Measurements from ENCODE around the gene EYS.
"Not testable (repeated sequence)": the region's sequence is repeated elsewhere in the genome, so short reads cannot be mapped to it uniquely, and the experiment has no call there.

EYS gene

DNA sequence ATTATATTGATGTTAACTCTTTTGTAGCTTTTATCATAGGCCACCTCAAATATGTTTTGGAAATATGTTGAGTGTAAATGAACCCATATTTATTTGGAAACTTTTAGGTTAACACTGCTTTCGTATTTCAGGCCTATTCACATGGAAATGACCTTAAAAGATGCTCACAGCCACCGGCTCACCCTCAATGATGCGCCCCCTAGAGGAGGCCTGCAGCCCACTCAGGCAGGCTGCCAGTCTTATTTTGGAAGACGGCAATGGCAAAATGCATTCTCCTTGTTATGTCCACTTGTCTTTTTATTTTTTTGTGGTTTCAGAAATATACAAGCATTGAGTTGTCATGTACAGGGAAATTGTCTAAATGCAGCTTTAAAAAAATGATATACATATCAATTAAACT lies 1201.7 kb downstream of the EYS start:
- in situ Hi-C loops (cut with HindIII; ENCODE audit: low sequenced_read_pairs): no loop called here

DNA sequence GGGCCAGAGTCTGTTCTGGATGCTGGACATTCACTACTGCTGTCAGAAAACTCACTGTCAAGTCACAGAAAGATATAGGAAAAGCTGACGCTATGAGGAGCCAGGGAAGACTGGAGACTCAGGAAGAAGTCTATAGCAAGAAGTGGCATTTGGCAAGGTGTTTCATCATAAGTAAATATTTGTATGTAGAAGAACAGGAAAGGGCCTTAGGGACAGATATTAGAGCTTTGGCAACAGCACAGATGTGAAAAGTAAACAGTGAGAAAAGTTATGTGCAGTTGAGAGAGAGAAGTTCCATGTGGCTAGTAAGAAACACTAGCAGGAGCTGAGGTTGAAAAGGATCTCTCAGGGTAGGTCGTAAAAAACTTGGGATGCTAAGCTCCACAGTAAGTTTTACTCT lies 1202.5 kb downstream of the EYS start:
- in situ Hi-C loops (cut with HindIII; ENCODE audit: low sequenced_read_pairs): no loop called here

DNA sequence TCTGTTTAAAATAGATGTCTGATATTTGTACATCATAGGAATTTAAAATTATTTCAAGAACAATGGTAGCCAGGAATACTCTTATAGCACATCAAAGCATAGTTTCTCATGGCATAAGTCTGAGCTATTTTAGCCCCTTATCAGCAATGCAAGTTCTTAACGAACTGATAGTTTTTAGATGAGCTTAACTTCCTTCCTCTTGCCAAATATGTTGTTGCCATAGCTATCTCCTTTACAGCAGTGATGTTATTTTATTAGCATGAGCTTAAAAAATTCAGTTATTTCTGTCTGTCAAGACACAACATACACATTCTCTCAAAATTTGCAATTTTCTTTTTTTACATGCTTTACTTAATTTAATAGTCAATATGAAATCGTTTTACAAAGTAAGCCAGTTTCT lies 1204.2 kb downstream of the EYS start:
- in situ Hi-C loops (cut with HindIII; ENCODE audit: low sequenced_read_pairs): no loop called here

DNA sequence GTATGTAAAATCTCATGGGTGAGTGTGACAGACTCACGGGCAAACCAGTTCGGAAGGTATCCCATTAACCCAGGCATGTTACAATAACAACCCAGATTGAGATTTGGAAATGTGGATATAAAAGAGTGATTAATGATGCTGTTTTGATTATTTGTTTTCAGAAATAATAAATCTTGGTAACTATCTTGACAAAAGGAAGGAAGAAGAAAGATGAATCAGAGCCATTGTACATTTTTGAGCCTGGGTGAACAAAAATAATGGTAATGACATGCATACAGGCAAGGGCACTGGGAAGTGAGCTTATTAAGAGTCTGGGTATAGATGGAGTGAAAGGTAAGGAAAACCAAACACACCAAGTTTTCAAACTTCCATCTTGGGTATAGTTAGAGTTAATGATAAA lies 1209.4 kb downstream of the EYS start:
- in situ Hi-C loops (cut with HindIII; ENCODE audit: low sequenced_read_pairs): no loop called here

DNA sequence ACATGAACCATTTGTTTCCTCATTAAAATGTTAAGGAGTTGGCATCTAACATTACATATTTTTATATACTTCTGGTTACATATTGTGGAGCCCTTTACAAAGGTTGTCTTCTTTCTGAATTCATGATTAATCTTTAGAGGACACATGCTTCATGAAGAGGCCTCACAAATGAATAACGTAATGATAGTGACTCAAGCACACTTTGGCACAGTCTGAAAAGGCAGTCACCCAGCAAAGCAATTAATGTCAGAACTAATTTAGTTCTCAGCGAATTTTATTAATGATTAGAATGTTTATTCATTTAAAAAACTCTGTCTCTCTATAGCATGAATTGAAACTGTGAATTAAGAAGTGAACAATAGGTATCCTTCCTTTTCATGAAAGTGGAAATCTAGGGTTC lies 1217.3 kb downstream of the EYS start:
- in situ Hi-C loops (cut with HindIII; ENCODE audit: low sequenced_read_pairs): no loop called here

DNA sequence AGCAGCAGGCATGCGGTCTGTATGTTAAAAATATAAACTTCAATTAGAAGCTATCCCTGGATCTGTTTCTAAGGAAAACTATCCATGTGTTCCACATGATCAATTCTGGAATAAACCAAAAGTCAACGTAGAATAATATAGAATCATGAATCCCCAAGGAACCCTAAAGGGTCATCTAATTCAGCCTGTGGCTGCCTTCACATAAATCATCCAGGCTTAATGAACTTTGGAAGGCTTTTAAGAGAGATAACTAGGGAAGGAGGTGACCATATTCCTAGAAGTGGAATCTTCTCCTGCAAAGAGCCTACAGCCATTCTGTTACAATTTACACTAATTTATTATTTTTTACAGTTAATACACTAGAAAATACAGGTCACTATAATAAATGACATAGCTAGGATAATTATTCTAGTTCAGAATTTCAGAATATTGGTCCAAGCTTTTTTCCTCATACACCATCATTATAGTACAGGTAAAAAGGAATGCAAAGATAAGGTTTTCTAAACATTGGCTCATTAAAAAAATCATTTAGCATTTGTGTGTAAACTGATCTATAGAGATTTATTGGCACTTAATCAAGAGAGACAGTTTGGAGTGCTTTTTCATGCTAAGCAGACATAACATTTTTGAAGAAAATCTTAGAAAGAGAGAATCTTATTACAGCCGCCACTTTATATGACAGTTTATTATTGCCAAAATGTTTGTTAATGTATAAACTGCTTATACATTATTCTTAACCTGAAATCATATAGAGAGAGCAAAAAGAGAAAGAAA lies 1220.3 kb downstream of the EYS start:
- in situ Hi-C loops (cut with HindIII; ENCODE audit: low sequenced_read_pairs): no loop called here

DNA sequence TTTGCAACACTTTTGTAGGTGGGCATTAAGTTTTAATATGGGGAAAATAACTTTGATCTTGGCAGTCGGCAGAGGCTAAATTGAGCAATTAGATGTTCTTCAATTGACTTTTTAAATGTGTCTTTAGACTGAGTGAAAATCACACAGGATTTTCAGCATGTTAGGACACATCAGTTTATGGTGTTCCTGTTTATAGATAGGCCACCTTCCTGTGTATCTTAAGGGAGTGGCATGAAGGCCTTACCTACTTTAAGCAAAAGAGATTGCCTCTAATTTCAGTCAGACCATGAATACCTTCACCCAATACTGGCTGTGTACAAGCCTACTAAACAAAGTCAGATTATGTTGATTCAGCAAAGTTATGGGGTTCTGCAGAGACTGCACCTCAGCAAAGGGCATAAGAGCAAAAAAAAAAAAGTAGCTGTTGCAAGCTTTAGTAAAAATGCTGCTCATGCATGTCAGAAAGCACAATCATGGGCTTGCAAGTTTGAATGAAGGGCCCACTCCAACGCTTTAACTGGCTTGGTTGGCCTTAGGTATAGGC lies 1223.0 kb downstream of the EYS start:
- in situ Hi-C loops (cut with HindIII; ENCODE audit: low sequenced_read_pairs): no loop called here

DNA sequence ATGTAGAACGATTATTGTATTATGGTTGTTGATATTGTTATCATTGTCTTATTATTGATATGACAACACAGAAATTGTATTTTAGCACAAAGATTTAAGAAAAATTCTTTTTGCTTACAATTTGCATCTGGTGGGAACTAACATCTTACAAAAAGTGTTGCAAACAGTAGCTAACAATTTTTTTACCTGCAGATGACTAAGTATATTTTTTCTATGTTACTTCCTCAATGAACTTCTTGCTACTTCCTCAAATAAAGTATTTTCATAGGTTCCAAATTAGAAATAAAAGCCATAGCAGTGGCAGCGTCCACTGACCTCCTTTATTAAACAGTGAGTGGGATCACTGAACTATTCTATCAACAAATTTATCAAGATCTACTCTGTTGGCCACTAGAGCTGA lies 1224.4 kb downstream of the EYS start:
- in situ Hi-C loops (cut with HindIII; ENCODE audit: low sequenced_read_pairs): no loop called here

DNA sequence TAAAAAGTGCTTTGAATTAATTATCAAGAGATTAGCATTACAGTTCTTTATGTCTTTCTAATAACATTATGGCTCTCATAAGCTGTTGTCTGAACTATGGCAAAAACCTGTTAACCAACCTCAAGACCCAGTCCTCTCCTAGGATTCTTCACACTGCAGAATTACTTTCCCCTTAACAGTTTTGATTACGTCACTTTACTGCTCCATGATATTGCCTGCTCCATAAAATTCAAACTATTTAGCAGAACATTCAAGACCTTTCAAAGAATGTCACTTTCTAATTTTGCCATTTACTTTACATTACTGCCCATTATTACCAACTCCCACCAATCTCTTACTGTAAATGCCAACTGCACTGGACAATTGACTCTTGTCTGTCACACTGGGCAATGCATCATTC lies 1227.9 kb downstream of the EYS start:
- in situ Hi-C loops (cut with HindIII; ENCODE audit: low sequenced_read_pairs): no loop called here

DNA sequence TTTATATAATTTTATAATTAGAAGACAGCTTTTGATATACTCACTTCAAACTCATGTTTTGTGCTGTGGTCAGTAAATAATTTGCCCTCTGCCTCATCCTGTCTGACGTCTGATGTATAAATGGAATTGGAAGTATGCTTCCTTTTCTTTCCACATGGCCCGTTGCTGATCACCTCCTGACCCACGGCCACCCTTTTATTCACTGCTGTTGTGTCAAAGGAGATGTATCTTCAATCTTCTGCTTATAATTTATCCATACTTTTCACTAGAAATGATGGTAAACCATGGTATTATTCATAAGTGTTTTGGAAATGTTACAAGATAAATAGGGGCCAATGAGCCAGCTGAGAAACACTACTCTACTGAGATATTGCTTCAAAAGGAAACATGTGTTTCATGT lies 1229.6 kb downstream of the EYS start:
- in situ Hi-C loops (cut with HindIII; ENCODE audit: low sequenced_read_pairs): no loop called here

DNA sequence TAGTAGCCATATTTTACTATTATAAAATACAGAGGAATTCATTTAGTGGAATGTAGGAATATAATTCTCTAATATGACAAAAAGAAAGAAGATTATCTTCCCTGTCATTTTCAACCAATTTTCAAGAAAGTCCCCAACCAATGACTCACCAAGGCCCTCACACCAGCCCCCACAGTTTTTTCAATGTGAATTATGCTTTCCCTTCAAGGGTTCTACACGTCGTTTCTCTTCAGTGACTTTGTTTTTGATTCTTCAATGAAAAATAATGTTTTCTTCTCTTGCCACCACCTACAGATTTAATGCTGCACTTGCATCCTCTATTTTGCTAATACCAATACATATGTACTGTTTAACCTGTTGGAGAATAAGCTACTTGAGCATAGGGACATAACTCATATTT lies 1230.1 kb downstream of the EYS start:
- in situ Hi-C loops (cut with HindIII; ENCODE audit: low sequenced_read_pairs): no loop called here

DNA sequence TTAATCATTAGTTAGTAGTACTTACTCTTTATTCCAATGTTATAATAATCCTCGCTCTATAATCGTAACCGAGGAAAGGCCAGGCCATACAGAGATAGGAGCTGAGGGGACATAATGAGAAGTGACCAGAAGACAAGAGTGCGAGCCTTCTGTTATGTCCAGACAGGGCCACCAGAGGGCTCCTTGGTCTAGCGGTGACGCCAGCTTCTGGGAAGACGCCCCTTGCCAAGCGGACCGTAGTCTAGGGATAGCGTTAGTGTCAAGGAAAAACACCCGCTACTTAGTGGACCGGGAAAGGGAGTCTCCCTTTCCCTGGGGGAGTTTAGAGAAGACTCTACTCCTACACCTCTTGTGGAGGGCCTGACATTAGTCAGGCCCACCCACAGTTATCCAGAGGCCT lies 1237.6 kb downstream of the EYS start:
- in situ Hi-C loops (cut with HindIII; ENCODE audit: low sequenced_read_pairs): not testable (repeated sequence)

DNA sequence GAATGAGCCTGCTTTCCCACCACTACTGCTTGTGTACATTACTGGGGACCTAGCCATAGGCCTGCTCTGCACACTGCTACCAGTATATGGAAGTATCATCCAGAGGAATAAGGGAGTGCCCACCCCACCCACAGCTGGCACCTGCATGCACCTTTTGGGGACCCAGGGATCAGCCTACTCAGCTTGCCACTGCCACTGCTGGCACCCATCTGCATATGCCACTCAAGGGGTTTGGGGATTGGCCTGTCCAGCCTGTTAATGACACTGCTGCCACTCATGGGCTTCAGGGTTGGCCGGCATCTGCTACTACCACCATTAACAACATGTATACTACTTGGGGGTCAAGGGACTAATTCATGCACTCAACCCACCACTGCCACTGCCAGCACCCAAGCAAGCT lies 1239.4 kb downstream of the EYS start:
- in situ Hi-C loops (cut with HindIII; ENCODE audit: low sequenced_read_pairs): no loop called here

DNA sequence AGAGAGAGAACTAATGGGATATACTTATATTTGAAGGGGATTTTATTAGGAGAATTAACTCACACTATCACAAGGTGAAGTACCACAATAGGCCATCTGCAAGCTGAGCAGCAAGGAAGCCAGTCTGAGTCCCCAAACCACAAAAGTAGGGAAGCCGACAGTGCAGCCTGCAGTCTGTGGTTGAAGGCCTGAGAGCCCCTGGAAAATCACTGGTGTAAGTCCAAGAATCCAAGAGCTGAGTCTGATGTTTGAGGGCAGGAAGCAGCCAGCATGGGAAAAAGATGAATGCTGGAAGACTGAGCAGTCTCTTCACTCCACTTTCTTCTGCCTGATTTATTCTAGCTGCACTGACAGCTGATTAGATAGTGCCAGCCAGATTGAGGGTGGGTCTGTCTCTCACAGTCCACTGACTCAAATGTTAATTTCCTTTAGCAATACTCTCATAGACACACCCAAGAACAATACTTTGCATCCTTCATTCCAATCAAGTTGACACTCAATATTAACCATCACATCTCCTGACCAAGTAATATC lies 1247.5 kb downstream of the EYS start:
- in situ Hi-C loops (cut with HindIII; ENCODE audit: low sequenced_read_pairs): no loop called here

DNA sequence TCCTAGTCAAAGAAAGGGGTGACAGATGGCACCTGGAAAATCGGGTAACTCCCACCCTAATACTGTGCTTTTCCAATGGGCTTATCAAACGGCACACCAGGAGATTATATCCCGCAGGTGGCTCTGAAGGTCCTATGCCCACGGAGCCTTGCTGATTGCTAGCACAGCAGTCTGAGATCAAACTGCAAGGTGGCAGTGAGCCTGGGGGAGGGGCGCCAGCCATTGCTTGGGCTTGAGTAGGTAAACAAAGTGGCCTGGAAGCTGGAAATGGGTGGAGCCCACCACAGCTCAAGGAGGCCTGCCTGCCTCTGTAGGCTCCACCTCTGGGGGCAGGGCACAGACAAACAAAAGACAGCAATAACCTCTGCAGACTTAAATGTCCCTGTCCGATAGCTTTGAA lies 1258.9 kb downstream of the EYS start:
- in situ Hi-C loops (cut with HindIII; ENCODE audit: low sequenced_read_pairs): not testable (repeated sequence)

DNA sequence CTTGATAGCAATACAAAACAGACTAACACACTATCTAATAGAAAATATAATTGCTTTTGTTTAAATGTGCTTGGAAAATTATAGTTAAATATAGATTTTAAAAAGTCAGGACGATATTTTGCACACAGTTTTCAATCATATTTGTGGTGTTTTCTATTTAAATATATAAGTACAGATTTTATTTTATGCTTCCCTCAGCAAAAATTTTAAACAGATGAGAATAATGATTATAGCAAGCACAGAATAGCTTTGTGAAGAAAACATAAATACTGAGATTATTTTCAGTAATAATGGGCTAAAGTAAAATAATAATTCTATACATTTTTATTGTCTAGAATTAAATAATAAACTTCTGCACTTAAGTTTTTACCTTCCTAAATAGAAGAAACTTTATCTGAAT lies 1262.0 kb downstream of the EYS start:
- in situ Hi-C loops (cut with HindIII; ENCODE audit: low sequenced_read_pairs): no loop called here

DNA sequence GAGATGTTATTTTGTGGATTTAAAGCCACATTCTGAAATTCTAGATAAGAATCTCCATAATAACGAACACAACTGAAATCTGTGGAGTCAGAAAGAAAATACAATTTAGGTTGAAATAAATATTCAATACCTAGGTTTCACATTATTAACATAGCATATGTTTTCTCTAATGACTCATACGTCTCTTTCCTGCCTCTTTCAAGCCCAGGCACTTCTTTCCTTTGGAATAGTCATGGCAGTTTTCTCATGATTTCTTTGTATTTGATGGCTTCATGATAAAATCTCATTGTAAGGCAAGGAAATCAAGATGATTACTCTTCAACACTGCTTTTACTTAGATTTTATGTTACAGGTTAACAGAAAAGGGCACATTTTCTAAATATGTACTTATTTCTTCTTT lies 1267.8 kb downstream of the EYS start:
- in situ Hi-C loops (cut with HindIII; ENCODE audit: low sequenced_read_pairs): no loop called here

DNA sequence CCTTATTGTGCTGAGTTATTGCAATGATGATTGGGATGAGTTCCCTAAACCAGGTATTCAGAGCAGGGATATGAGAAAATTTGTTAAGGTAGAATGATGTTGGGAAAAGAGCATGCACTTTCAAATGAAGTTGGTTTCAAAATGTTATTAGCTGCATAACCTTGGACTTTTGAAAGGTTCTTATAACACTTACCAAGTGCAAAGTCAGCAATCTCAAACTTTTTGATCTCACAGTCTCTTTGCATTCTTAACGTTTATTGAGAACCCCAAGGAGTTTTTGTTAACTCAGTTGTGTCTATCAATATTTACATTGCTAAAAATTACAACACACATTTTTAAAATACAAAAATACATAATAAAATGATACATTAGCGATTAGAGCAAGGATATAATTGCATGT lies 1269.0 kb downstream of the EYS start:
- in situ Hi-C loops (cut with HindIII; ENCODE audit: low sequenced_read_pairs): no loop called here

DNA sequence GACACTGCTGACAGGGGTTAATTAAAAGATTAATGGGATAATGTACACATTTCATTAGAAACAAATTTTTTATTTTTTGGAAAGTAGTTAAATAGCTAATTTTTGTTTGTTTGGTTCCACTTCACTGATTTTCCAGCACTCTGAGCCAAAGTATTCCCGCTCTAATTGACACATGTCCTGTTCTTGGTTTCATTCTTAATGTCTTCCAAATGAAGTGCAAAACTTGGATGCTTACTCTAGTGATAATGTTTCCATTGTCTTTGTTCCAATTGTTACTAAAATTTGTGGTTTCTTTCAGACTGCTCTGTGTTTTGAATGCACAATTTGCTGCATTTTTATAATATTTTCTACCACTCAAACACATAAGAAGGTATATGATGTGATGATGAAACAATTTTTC lies 1277.1 kb downstream of the EYS start:
- in situ Hi-C loops (cut with HindIII; ENCODE audit: low sequenced_read_pairs): no loop called here

DNA sequence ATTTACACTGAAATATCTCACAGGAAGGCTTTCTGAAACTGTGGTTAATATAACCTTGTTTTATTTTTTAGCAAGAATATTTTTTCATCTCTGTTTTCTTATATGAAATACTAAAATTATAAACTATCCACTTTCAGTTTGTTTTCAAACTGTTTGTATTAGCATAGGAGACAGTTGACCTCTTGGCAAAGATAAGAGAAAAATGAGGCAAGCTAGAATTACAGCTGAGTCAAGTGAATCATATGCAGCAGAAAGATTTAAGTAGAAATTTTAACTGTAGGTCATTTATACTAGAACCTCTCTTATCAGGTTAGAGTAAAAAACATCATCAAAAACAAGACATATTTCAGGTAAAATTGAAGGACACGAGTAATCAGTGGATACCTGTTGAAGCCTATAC lies 1278.8 kb downstream of the EYS start:
- in situ Hi-C loops (cut with HindIII; ENCODE audit: low sequenced_read_pairs): no loop called here

DNA sequence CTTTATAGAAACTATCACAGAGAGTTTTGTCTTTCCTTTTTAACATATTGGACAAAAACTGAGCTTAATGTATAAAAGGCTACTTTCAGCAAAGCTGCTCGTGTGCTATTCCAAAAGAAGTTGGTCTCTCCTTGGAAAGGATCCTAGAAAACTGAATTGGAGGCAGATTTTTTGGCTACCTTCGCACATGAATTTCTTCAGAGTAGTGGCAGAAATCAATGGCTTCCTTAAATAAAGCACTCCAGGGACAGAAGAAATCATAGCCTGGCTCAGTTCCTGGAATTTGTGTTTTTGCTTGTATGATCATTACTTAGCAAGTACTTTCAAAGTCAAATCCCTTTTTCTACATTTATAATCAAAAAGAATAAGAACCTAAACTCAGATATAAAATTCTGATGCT lies 1291.1 kb downstream of the EYS start:
- in situ Hi-C loops (cut with HindIII; ENCODE audit: low sequenced_read_pairs): no loop called here

DNA sequence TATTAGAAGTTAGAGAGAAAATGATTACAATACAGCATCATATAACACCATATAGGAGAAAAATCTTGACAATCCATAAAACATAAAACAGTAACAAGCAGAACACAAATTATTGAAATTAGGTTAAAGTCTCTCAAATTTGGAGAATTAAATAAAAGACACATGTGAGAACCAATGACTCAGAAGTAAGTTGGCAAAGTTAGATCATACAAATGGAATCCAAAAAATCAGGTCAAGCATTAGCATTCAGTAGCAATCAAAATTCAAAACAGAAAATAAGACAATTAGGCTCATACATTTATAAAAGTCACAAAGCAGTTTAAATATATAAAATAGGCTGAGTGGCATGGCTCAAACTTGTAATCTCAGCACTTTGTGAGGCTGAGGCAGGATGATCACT lies 1295.8 kb downstream of the EYS start:
- in situ Hi-C loops (cut with HindIII; ENCODE audit: low sequenced_read_pairs): no loop called here

DNA sequence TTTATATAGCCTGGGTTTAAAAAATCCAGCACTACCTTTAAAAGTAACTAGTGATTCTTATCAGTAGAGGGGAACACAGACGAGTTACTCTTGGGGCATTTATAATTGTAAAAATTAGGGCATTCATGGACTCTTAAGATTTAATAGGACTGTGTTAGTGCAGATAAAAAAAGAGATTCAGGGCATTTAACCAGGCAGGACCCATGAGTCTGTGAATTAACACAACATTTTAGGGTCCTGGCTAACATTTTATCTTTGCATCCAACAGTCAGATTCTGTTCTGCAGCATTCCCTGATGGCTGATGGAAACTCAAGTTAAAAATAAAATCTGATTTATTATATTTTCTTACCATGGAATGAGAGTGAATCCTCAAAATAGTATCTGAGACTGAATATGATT lies 1297.1 kb downstream of the EYS start:
- in situ Hi-C loops (cut with HindIII; ENCODE audit: low sequenced_read_pairs): no loop called here
